Tibial artery (tissue), 4 donors: ENCODE results near the gene BCL2A1.

Source experiments
- DNase-seq, 2 donors: peaks; one replicate each; pipeline ENCODE4 v3.0.0-alpha.2; 2019
- H3K27ac ChIP-seq, 2 donors: fragments of 200-600 bp; sonication (generic) in 1 of 2; 1 replicate in 1 of 2; 2 replicates in 1 of 2; pipeline ENCODE4 v1.5.1; 2018 to 2019; ENCODE audit warnings: mild to moderate bottlenecking in 1 of 2
- H3K27me3 ChIP-seq, 2 donors: fragments of 200-600 bp; sonication (generic) in 1 of 2; one replicate each; pipeline versions ENCODE4 v1.5.1 to v1.6.0; 2016 to 2019
- H3K36me3 ChIP-seq, 3 donors: fragments of 200-600 bp; sonication (generic) in 2 of 3; one replicate each; pipeline ENCODE4 v1.5.1; 2016 to 2019; ENCODE audit warnings: mild to moderate bottlenecking in 2 of 3
- H3K4me1 ChIP-seq, 4 donors: fragments of 200-600 bp; sonication (generic) in 2 of 4; 1 replicate in 3 of 4; 2 replicates in 1 of 4; pipeline ENCODE4 v1.5.1; 2016 to 2019
- H3K4me3 ChIP-seq, 2 donors: fragments of 200-600 bp; sonication (generic) in 1 of 2; 1 replicate in 1 of 2; 2 replicates in 1 of 2; pipeline ENCODE4 v1.5.1; 2018 to 2019; ENCODE audit warnings: mild to moderate bottlenecking in 2 of 2
- H3K9me3 ChIP-seq, 3 donors: fragments of 200-600 bp; sonication (generic) in 1 of 3; one replicate each; pipeline ENCODE4 v1.5.1; 2016 to 2019
- intact Hi-C: fragments of 100-400 bp; cut with DNase I; formaldehyde crosslinking; loops from one replicate; pipeline ENCODE4 v1.15.0; 2023; ENCODE audit warnings: low total_unique reads
- TF ChIP-seq, protein P1 (sequence below), 2 experiments: fragments of 200-600 bp in 1 of 2; fragments of 450-650 bp in 1 of 2; IDR thresholded peaks; one replicate each; pipeline ENCODE4 v1.5.1; 2017 to 2019; ENCODE audit warnings: antibody characterized with exemption in 2 of 2, mild to moderate bottlenecking in 1 of 2, moderate library complexity in 1 of 2

The BCL2A1 gene

DNA sequence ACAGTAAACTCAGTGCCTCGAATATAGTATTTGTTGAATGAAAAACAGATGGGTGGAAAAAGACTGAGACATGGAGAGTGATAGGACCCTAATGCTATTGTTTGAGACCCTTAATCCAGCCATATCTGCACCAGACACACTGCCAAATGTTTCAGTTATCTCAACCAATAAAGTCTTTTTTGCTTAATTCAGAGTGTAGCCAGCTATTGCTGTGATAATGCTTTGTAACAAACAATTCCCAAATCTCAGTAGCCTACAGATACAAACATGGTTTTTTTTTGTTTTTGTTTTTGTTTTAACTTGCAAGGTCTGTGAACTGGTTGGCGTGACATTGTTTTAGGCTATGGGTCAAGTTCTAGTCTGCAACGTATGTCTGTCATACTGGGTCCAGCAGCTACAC is 17.0 kb upstream of the BCL2A1 start:
- no peak for DNase-seq
- Histone ChIP-seq H3K9me3 (no peaks in the 10 kb centered on the region), H3K4me3 (no peak overlapping the region), H3K4me1 (no peaks in the 10 kb centered on the region), H3K27me3 (no peaks in the 10 kb centered on the region), H3K27ac (no peak overlapping the region), H3K36me3 (no peaks in the 10 kb centered on the region)
- intact Hi-C loops = no loop called here
- TF ChIP-seq, protein P1, sequence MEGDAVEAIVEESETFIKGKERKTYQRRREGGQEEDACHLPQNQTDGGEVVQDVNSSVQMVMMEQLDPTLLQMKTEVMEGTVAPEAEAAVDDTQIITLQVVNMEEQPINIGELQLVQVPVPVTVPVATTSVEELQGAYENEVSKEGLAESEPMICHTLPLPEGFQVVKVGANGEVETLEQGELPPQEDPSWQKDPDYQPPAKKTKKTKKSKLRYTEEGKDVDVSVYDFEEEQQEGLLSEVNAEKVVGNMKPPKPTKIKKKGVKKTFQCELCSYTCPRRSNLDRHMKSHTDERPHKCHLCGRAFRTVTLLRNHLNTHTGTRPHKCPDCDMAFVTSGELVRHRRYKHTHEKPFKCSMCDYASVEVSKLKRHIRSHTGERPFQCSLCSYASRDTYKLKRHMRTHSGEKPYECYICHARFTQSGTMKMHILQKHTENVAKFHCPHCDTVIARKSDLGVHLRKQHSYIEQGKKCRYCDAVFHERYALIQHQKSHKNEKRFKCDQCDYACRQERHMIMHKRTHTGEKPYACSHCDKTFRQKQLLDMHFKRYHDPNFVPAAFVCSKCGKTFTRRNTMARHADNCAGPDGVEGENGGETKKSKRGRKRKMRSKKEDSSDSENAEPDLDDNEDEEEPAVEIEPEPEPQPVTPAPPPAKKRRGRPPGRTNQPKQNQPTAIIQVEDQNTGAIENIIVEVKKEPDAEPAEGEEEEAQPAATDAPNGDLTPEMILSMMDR (IDR thresholded peaks at IDR 0.05) = no peak

DNA sequence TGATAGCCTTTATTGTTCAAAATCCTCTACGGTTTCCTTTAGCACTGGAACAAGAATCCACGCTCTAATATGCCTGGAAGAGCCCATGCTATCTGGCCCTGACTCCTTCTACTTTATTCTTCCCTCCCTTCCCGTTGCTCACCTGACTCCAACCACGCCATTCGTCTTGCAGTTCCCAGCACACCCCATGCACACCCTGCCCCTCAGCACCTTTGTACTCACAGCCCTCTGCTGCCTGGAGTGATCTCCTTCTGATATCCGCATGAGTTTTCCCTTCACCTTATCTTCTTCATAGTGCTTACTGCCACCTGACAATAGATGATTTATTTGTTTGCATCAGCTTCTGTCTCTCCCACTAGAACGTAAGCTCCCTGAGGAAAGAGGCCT is 16.6 kb upstream of the BCL2A1 start:
- no peak for DNase-seq
- Histone ChIP-seq H3K4me1 (no peaks in the 10 kb centered on the region), H3K27ac (no peak overlapping the region), H3K27me3 (no peaks in the 10 kb centered on the region), H3K4me3 (no peak overlapping the region), H3K9me3 (no peaks in the 10 kb centered on the region), H3K36me3 (no peaks in the 10 kb centered on the region)
- TF ChIP-seq, protein P1 (IDR thresholded peaks at IDR 0.05) = no peak
- intact Hi-C loops = no loop called here

DNA sequence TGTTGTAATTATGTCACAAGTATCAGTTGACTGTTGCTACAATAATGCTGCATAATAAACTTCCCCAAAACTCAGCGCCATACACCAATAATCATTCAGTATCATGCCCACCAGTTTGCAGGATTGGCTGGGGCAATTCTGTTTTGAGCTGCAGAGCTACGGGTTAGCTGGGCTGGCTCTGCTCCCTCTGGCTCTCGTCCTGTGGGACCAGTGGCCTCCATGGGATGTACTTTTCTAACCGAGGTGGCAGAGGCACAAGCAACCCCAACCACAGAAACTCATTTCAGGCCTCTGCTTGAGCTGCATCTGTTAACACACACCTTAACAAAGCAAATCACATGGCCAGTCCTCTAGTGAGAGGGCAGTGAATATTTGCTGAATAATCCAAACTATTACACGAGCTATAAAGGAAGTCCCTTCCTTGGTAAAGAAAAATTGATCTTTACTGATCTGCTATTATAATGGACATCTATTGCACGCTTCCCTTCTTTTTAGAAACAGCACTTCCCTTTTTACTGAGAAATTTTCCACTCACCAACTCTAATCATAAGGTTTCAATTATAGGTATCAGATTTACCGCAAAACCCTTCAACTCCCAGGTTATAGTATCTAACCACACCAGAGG is 10.9 kb upstream of the BCL2A1 start:
- Histone ChIP-seq H3K27me3 (no peaks in the 10 kb centered on the region), H3K4me3 (no peak overlapping the region), H3K9me3 (no peaks in the 10 kb centered on the region), H3K36me3 (no peaks in the 10 kb centered on the region), H3K27ac (no peak overlapping the region), H3K4me1 (peaks cover 0 to 6% (median 0%) of the 10 kb centered on the region in 4 donors)
- intact Hi-C loops = no loop called here
- TF ChIP-seq, protein P1 (IDR thresholded peaks at IDR 0.05) = no peak
- no peak for DNase-seq

DNA sequence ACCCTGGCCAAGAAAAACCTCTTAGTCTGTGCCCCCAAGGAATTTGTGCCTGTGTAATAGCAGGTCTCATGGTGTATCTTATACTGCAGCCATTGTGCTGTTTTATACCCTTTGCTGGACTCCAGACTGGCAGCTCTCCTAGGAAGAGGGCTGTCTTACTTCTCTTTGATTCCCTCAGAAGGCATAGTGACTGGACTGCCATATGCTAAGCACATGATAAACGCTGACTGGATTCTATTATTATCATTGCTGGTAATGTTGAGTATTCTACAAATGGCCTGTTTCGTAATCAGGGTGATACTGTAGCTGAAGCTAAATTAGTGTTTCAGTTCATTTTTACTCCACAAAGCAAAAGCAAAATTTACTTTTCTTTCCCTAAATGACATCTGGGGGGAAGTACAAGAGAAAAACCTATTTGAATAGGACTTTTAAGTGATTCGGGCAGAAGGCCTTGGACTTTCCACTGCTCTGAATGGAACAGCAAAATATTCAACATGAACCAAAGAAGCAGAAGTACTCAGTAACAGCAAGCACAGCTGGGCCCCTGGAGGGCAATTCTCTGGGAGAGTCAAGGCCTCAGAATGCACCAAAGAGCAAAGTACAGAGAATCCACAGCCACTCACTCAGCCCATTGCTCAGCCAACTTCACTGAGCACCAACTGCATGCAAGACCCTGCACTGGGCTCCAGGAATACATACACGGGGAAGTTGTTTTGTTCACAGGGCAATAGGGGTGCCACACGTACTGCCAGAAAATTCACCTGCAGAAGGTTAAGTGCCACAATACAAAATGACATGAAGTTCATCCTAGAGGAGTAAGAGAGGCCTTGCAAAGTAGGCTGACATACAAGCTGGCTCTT is 7.9 kb upstream of the BCL2A1 start:
- TF ChIP-seq, protein P1 (IDR thresholded peaks at IDR 0.05) = no peak
- H3K27ac ChIP-seq = no peak overlapping the region
- H3K4me3 ChIP-seq = no peak overlapping the region
- no peaks in the 10 kb centered on the region for H3K9me3 ChIP-seq
- intact Hi-C loops = no loop called here
- no peak for DNase-seq
- H3K4me1 ChIP-seq = peaks cover 0 to 6% (median 0%) of the 10 kb centered on the region in 4 donors
- H3K27me3 ChIP-seq = no peaks in the 10 kb centered on the region
- H3K36me3 ChIP-seq = no peaks in the 10 kb centered on the region

DNA sequence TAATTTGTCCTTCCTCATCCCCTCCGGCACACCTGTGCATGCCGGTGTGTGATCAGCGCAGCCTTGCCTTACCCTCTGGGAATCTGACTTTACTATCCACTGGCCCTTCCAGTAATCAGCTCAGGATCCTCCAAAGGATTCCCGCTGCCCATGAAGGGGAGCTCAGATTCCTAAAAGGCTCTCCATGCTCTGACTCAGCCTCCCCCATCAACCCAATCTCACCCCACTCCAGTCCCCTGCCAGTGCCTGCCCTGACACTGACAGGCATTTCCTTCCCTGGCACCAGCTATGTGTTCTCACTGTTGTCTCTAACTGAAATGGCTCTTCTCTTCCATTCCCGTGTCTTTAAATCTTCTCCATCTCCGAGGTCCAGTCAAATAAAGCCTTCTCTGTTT is 7.3 kb upstream of the BCL2A1 start:
- TF ChIP-seq, protein P1 (IDR thresholded peaks at IDR 0.05) = no peak
- Histone ChIP-seq H3K27ac (no peak overlapping the region), H3K36me3 (no peaks in the 10 kb centered on the region), H3K9me3 (no peaks in the 10 kb centered on the region), H3K27me3 (no peaks in the 10 kb centered on the region), H3K4me3 (no peak overlapping the region), H3K4me1 (peaks cover 0 to 6% (median 0%) of the 10 kb centered on the region in 4 donors)
- DNase-seq = no peak
- intact Hi-C loops = no loop called here
